NCI-H1694 (cell line): Measurements from ENCODE around the gene TLR4.

Source experiments
- DNase-seq: peaks from one replicate; lab custom pipeline; 2025; lab: John Stamatoyannopoulos, UW

Gene TLR4

DNA sequence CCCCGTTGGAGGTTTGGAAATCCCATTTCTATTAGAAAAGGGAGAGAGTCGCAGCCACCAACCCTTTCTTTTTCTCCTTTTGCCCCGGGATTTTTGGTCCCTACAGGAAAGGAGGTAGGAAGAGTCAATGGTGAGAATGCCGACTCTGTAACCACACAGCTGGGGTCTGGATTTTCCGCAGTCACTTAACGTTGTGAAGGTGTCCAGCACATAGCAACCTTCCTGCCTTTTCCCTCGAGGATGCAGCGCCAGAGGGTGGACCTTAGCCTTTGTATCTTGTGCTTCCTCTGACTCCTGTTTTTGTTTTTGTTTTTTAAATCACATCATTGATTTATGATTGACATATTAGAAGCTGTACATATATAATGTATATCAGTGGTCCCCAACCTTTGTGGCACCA is 41.4 kb downstream of the TLR4 start:
- no peak for DNase-seq

GRCh38 chr9:117746263-117746662 is 42.1 kb downstream of the TLR4 start:
- no peak for DNase-seq

GRCh38 chr9:117747386-117747970 is 43.3 kb downstream of the TLR4 start:
- no peak for DNase-seq

- DNase-seq, result no peak
These were observed 46.2 kb downstream of the TLR4 start for GRCh38 chr9:117750401-117750800.

DNA sequence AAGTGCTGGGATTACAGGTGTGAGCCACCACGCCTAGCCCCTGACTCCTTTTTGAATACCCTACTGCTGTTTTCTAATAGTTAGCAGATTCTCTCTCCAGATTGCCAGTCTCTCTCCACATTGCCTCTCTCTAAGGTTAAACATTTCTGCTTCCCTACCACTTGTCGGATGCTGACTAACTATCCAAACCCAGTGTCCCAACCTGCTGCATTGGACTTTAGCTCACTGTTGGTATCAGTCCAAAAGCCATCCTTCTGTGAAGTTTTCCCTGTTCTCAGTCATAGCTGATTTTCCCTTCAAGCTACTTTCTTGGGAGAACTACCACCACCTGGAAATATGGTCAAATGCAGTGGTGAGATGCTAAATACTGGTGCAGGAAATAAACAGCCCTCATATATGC is 48.7 kb downstream of the TLR4 start:
- DNase-seq, result no peak

DNA sequence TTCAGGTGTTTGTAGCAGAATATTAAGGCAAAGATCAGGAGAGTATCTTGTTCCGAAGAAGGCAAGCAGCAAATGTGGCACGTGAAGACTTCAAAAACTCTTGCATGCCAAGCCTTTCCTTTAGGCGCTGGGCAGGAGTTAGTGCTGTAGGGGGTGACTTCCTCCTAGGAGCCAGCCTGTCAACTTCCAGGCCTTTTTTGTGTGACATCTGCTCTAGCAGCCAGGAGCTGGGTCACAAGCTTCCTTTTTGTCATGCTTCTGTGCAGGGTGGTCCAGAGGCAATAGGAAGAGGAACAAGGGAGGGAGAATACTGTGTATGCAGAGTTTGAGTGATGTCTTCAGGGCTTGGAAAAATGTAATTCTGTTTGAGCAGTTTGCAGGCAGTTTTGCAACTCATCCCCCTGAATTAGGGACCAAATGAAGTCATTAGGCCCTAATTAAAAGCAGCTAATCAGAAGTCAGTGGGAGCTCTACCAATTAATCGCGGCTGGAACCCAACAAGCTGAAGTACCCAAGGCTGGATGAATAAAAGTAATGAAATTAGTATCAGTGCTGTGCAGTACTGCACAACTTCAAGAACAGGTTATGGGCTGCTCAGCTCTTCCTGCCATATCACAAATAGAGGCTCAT is 53.5 kb downstream of the TLR4 start:
- DNase-seq, result no peak

- DNase-seq, result no peak
These were observed 59.1 kb downstream of the TLR4 start for GRCh38 chr9:117763314-117763713.

DNA sequence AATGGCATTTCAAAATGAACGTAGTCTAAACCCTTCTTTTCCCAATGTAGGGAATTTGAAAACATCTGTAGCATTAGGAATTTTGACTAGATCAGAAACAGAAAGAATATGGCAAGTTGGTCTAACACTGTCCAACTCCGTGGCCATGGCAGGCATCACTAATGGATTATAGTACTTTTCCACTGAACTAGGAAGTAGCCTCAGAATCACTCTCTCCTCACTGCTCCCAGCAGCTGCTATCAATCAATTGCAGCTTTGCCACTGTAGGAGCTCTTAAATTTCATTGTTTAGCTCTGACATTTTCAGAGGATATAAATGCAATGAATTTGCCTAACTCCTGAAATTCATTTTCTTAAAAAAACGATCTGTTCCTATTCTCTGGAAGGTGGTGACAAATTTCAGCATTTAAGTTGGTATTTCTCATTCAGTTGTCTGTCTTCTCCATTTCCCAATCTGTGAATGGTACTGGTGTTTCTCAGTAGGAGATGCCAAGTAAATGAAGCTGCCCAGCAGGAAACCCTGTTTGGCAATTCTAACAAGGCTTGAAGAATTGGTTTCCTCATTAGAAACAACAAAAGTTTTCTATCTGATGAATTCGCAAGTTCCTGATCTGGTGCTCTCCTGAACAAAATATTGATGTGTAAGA is 64.7 kb downstream of the TLR4 start:
- DNase-seq, result no peak

DNA sequence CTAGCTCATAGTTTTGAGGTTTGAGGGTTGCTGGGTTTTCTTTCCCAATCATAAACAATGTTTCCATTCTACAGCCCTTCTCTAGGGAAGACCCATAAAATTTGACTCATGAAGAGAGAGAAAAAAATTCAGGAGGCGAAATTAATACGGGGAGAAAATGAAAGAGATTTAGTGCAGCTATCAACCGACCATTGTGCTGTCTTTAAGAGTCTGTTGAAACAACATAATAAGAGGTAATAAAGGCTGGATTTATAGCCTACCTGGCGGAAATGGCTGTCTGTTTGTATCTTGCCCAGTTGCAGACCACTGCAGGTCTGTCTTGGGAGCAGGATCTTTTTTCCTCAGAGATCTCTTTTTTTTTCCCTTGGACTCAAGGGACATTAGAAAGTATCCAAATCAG is 66.9 kb downstream of the TLR4 start:
- no peak for DNase-seq

GRCh38 chr9:117772960-117773359 is 68.8 kb downstream of the TLR4 start:
- DNase-seq, result no peak
